GM18517 (cell line): ENCODE measurements around the gene FUT8.
"Not testable (repeated sequence)": the region's sequence is repeated elsewhere in the genome, so short reads cannot be mapped to it uniquely, and the experiment has no call there.

Experiments
- ATAC-seq: cut with Tn5 transposase; IDR thresholded peaks from one replicate; pipeline ENCODE4 v1.9.1; 2021; ENCODE audit warnings: mild to moderate bottlenecking, moderate library complexity; ENCODE audit not compliant: unreplicated experiment

FUT8 gene

DNA sequence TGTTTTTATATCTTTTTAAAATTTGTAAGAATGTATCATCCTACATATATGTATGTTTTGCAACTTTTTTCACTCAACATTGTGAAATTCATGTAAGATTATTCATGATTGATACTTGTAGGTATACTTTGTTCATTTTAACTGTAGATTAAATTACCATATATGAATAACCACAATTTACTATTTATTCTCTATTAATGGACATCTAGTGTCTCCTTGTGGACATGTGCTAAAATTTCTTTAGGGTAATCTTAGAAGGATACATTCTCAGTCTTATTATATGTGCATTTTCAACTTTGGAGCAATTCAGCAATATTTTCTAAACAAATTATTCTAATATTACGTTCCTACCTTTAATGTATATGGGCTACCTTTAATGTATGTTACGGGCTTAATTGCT is 192.4 kb downstream of the FUT8 start:
- no peak for ATAC-seq

DNA sequence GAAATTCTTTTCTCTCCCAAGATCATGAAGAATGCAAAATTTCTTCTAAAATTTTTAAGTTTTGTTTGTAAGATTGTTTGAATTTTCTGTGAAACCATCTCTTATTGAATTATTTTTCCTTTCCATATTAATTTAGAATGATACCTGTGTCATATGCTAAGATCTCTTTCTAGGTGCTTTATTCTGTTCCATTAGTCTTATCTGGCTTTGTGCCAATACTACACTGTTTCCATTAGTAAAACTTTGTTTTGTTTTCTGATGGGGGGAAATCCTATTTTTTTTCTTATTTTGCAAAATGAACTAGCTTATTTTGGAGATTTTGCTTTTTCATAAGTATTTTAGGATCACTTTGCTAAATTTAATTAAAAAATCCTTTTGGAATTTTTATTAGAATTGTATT is 193.9 kb downstream of the FUT8 start:
- no peak for ATAC-seq

DNA sequence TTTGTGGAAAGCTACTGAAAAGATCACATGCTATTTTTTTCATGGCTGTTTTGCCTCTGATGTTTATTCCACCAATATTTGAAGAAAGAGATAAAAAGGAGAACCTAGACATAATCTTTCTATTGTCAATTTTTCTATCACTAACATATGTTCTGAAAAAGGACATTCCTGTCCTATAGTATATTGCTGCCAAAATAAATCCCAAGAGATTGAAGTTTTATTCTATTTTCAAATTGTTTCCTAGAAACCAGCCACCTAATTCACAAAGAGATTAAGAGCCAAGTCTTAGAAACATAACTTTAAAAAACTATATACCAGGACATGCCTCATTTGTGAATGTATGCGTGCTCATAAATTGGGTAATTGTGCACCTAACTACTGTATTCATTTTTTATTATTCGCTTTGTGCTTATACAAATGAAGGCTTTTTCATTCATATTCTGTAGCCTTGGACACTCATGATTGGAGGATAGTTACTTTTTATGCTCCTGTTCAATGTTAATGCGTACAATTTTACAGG is 200.7 kb downstream of the FUT8 start:
- no peak for ATAC-seq

DNA sequence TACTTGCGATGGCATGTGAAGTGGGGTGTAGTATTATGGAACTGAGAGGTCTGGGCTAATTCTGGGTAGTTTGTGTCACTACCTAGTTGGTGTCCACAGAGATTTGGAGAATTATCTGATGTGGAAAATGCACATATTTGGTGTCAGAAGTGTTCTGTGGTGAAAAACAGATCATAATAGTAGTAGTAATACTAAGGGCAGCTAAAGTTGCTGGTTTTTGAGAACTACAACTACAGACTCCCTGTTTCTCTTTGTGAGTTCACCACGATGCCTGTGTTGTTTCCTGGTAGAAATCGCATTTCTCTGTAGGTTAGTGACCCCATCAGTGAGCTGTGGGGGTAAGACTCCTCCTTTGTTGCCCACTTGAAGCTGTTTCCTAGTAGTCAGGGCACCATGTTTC is 206.5 kb downstream of the FUT8 start:
- ATAC-seq, result no peak

DNA sequence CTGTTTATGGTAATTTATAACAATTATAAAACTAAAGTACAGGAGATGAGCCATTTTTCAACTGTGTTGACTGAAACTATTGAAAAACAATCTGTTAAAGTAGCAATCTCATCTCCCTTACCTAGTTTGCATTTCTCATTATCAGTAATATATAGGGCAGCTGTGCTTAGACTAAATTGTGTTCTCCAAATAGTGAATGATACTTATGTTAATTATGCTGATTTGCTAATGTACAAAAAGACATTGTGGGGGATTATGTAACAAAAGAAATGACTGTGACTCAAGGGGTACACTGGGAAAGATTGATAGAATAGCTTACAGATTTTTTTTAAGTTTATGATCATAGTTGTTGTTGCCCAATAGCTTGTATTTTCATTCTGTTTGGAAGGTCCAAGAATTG is 207.7 kb downstream of the FUT8 start:
- no peak for ATAC-seq

DNA sequence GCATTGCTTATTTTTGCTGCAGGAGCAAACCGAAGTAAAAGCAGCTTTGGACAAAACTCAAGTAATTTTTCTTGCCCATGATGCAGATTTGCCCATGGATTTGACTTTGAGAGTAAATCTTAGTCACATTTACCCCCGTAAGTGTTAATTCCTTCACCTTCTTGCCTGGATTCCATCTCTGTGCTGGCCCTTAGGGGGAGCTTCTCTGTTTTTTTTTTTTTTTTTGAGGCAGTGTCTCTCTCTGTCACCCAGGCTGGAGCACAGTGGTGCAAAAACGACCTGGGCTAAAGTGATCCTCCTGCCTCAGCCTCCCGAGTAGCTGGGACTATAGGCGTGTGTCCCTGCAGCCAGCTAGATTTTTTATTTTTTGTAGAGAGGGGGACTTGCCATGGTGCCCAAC is 210.2 kb downstream of the FUT8 start:
- no peak for ATAC-seq

DNA sequence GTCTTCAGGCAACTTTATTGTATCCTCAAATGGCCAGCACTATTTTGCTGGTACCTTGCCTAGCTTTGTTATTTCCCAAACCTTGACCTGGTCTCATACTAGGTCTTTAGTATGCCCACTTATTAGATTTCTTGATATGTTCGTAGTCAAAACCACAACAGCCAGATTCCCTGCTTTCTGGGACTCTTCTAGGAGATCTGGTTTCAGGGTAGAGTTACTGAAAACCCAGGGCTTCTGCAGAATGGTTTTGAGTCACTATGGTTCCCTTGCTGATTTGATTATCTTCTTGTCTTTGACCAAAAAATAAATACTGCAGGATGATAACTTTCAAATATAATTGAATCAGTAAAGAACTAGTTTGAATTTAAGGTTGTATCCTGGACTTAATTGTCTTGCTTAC is 211.2 kb downstream of the FUT8 start:
- ATAC-seq, result no peak

DNA sequence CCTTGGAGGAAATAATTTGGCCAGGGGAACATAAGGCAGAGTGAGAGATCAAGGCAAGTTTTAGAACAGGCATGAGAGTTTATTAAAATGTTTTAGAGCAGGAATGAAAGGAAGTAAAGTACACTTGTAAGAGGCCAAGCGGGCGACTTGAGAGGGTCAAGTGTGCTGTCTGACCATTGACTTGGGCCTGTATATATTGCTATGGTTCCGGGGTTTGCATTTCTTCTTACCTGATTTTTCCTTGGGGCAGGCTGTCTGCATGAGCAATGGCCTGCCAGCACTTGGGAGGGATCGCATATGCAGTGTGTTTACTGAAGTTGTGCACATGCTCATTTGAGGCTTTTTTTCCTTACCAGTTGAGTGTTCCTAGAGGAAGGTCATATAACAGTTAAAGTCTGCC is 214.8 kb downstream of the FUT8 start:
- no peak for ATAC-seq

DNA sequence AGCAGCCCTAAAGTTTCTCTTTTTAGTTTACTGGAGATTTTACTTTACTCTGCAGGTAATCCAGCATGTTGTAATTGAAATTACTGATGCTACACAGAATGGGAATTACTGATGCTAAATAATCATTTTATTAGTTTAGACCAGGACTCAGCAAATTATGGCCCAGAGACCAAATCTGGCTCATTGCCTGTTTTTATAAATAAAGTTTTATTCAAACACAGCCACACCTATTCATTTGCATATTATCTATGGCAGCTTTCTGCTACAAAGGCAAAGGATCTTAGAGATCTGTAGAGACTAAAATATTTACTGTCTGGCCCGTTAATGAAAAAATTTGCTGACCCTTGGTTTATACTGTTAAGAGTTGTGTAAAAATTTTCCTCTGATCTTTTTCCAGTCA is 216.1 kb downstream of the FUT8 start:
- no peak for ATAC-seq

DNA sequence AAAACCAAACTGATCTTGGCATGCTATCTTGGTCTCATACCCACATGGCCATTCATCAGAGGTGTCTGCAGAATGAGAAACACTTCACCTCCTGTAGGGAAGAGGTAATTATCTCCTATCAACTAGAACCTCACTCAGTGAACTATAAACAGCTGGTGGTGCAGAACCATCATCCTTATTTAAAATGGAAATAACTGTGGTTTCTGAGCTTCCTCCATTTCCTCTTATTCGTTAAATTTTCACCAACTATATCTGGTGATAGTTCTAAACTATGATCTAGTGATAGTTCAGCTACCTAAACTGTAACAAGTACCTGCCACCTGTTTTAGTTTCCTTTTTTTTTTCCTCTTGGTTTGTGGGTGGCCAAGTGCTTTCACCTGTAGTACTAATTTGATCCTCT is 218.5 kb downstream of the FUT8 start:
- ATAC-seq, result no peak

DNA sequence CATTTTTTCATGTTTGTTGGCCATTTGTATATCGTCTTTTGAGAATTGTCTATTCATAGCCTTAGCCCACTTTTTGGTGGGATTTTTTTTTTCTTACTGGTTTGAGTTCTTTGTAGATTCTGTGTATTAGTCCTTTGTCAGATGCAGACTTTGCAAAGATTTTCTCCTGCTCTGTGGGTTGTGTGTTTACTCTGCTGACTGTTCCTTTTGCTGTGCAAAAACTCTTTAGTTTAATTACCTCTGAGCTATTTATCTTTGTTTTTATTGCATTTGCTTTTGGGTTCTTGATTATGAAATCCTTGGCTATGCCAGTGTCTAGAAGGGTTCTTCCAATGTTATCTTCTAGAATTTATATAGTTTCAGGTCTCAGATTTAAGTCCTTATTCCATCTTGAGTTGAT is 220.0 kb downstream of the FUT8 start:
- no peak for ATAC-seq

DNA sequence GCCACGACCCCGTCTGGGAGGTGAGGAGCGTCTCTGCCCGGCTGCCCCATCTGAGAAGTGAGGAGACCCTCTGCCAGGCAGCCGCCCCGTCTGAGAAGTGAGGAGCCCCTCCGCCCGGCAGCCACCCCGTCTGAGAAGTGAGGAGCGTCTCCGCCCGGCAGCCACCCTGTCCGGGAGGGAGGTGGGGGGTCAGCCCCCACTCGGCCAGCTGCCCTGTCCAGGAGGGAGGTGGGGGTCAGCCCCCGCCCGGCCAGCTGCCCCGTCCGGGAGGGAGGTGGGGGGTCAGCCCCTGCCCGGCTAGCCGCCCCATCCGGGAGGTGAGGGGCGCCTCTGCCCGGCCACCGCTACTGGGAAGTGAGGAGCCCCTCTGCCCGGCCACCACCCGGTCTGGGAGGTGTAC is 221.1 kb downstream of the FUT8 start:
- not testable (repeated sequence) for ATAC-seq

DNA sequence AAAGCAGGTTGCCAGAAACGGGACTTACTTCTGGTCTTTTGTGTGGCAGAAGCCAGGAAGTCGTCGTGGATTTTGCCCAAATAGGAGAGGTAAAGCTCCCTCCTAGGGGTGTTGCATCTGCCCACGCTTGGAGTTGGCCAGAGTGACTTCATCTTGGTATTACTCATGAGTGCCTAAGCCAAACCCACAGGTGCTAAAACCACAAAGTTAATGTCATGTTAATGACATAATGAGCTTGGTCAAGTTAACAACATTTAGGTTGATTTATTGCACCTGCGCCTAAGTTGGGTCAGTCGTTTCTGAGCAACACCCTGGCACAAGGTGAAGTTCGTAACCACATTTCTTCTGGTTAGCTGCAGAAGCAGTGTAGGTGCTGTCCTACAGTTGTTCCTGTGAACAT is 225.2 kb downstream of the FUT8 start:
- ATAC-seq, result no peak

DNA sequence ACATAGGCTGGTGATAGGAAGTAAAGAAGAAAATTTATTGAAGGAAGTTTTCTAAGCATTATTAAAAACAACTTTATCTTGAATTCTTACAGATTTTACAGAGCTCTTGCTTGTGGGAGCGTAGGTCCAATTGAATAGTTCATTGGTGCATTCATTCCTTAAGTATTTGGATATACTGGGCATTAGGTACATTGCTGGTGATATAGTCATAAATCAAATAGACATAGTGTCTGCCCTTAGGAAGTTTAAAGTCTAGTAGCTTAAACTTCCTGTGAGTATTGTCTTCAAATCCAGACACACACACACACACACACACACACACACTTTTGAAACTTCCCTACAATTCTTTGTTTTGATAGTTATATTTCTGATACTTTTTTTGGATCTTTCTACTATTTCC is 226.7 kb downstream of the FUT8 start:
- no peak for ATAC-seq

DNA sequence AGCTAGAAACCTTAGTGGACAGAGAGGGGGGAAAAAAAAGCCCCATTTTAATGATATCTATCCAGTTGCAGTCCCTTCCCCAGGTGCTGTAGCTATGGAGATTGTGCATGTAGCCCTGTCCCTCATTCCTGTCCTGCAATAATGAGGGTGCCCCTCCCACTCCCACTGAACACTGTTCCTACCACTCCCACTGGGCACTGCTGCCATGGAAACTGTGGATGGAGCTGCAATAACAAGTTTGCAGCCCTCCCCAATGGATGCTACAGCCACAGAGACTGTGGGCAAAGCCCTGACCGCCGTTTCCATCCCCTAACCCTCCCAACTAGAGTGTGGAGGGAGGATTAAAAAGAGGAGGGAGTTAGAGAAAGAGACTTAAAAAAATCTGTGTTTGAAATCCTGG is 238.3 kb downstream of the FUT8 start:
- no peak for ATAC-seq

DNA sequence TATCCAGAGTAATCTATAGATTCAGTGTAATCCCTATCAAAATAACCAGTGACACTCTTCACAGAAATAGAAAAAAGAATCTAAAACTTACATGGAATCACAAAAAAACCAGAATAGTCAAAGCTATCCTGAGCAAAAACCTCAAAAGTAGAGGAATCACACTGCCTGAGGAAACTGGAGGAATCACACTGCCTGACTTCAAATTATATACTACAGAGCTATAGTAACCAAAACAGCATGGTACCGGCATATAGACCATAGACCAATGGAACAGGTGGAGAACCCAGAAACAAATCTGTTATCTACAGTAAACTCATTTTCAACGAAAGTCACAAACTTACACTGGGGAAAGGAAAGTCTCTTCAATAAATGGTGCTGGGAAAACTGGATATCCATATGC is 244.0 kb downstream of the FUT8 start:
- ATAC-seq, result no peak

DNA sequence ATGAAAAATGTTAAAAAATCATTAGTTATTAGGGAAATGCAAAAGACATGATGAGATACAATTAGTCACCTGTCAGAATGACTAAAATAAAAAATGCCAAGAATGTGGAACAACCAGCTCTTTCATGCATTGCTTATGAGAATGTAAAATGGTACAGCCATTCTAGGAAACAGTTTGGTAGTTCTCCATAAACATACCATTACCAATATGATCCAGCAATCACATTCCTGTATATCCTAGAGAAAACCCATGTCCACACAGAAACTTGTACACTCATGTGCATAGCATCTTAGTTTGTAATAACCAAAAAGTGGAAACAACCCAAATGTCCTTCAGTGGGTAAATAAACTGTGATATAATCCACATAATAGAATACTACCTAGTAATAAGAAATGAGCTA is 245.7 kb downstream of the FUT8 start:
- no peak for ATAC-seq

DNA sequence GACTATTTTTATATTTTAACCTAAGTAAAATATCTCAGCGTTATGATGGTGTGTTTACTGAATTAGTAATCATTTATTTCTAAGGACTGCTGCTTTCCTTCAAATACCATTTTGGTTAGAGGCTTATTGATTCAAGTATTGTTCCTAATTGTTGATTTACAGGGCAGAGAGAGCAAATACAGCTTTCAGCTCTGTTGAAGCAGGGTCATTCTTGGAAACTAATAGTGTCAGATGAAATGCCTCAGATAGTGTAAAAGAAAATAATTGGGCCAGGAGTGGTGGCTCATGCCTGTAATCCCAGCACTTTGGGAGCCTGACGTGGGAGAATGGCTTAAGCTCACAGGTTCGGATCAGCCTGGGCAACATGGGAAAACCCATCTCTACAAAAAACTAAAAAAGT is 249.3 kb downstream of the FUT8 start:
- ATAC-seq, result no peak

DNA sequence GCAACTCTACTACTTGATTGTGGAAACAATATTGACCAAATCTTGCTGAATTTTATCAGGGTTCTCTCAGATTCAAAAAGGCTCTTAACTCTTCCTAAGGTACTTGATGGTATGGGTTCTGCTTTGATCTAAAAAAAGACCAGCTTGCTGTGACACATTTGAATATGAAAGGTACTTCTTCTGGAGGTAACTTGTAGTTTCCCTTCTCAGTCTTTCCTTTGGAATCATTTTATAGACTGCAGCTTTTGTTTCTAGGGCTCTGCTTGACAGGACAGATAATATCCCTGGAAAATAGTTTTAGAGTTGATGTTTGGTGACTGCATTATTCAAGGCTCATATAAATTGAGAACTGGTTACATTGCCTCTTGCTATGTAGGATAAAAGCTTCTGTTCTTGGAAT is 251.9 kb downstream of the FUT8 start:
- ATAC-seq, result no peak

DNA sequence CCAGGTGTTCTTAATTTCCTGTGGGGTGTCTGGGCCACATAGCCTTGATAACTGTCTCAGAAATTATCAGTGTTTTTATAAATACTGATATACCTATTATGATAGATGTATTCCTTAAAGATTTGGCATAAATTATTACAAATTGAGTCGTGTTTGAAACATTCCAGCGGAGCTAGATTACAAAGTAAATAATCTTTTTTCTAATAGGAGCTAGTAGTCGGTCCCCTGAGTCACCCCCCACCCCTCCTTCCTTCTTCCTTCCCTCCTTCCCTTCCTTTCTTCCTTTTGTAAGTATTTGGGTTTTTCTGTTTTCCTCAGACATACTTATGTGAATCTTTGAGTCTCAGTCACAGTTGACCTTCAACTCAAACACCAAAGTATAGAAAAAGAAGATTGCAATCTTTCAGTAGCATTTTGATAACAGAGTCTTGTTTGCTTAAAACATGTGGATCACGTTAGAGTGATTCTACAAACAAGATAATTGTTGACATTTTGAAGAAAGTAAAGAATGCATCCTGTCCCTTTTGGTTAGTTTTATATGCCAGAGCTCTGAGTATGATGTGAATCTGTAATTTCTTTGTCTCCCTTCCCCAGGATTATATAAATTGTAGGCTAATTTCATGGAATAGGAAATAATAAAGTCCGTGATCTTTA is 264.0 kb downstream of the FUT8 start:
- ATAC-seq, result no peak

DNA sequence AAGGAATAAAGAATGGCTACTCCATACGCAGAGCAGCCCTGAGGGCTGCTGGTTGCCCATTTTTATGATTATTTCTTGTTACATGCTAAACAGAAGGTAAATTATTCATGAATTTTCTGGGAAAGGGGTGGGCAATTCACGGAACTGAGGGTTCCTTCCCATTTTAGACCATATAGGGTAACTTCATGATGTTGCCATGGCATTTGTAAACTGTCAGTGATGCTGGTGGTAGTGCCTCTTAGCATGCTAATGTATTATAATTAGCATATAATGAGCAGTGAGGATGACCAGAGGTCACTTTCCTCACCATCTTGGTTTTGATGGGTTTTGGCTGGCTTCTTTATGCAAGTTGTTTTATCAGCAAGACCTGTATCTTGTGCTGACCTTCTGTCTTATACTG is 273.0 kb downstream of the FUT8 start:
- ATAC-seq, result no peak

DNA sequence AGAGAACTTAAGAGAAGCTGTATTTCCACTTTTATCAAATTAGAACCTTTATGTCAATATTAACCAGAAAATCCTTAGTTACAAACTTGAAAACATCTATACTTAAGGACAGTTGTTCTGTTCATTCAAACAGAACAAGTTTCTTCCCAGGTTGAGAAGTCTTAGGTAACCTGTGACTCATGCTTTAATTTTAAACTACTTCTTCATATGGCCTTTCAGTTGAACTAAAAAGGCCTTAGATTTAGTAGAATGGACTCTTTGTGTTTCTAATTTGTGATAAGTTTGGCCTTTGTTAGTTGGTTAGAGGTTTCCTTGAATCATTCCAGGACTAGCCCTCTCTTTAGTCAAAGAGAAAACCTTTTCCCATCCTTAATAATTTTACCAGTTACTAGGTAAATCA is 274.2 kb downstream of the FUT8 start:
- ATAC-seq, result no peak

DNA sequence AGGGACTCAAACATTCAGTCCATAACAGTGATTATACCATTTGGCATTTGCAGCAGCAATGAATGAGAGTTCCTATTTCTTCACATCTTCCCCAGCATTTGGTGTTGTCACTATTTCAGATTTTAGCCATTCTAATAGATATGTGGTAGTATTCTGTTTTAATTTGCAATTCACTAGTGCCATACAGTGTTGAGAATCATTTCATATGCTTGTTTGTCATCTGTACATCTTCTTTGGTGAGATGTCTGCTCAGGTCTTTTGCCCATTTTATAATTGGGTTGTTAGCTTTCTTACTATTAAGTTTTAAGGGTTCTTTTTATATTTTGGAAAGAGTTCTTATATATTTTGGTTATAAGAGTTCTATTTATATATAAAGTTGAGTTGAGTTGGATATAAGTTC is 276.5 kb downstream of the FUT8 start:
- no peak for ATAC-seq
